Activated naive CD4-positive, alpha-beta T cell treated with anti-CD3 and anti-CD28 coated beads, Interleukin-2, amount 50 U/mL, for 16 hours (primary cell): Measurements from ENCODE around the gene SYTL3.
"Not testable (repeated sequence)": the region's sequence is repeated elsewhere in the genome, so short reads cannot be mapped to it uniquely, and the experiment has no call there.

Source experiments
- DNase-seq: peaks from one replicate; pipeline ENCODE4 v3.0.0-alpha.2; 2020

SYTL3 gene

DNA sequence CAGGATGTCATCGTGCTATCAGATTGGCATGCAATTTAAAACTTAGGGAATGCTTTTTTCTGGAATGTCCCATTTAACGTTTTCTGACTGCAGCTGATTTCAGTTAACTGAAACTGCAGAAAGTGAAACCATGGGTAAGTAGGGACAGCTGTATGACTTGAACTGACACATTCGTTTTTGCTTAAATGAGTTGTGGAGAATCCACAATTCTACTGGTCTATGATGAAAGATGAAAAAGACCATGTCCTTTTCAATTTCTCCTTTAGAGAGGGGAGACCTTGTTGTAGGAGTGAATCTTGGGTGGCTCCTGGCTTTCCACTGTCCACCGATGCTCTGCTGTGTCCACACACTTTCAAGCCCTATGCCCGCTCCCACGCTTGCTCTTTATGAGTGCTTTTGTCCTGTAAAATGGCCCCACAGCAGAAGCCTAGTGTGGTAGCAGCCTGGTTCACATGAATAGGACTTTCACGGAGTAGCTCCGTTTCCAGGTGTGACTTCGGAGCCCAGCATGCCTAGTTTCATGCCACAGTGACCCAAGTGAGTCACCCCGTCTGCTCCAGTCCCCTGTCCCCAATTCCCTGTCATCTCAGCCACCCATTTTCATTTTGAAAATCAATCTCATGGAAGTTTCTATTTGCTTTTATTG is 27.2 kb upstream of the SYTL3 start:
- no peak for DNase-seq

DNA sequence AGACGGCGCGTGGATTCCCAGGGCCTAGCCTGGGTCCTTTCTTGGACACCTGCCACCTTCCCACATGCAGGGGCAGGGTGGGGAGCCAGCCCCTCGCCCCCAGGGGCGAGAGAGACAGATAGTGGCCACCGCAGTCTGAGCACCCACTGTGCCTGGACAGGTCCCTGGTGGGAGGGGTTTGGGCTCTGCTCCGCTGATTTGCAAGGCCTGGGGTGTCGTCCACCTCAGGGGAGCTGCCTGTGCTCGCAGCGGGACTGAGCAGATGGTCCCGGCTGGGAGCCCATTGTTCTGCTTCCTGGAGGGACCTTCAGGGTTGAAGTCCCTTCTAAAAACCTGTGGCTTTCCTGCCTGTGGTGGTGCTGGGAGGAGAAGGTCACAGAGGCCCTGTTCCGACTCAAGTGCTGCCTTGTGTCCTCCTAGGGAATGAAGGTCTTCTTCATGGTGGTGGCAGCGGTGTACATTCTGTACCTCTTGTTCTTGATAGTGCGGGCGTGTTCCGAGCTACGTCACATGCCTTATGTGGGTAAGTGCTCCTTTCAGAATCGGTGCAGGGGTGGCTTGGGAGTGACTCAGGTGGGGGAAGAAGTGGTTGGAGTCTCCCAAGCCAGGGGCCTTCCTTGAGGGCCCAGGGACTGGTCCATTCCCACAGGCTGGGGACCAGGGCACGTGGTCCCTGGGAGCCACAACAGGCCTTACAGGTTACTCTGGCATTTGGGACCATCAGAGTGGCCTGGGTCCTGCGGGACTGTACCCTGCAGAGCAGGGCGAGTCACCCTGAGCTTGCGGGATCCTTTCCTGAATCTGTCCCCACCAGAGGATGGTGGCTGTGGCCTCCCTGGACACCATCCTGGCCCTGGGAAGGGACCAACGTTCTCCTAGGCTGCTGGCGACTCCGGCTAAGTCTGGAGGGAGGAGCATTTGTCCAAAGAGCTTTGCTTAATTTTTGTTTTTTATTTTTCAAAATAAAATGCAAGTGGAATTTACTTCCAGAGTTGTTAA is 24.9 kb upstream of the SYTL3 start:
- no peak for DNase-seq

DNA sequence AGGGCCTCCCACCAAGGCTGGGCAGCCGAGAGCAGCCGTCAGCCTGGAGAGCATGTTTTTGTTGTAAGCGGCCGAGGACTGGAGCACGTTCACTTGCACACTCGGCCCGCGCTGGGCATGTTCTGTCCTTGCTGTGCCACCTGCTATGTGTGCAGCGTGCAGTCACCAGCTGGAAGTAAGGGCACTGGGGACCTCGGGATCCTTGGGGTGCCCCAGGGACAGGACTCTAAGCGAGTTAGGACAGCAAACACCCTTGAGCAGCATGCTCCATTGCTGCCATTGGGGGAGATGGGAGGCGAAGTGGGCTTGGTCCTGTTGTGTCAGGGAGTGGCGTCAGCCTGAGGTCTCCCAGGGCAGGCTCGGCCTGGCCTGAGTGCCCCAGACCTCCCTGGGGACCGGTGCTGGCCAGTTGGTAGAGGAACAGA is 24.0 kb upstream of the SYTL3 start:
- DNase-seq = no peak

DNA sequence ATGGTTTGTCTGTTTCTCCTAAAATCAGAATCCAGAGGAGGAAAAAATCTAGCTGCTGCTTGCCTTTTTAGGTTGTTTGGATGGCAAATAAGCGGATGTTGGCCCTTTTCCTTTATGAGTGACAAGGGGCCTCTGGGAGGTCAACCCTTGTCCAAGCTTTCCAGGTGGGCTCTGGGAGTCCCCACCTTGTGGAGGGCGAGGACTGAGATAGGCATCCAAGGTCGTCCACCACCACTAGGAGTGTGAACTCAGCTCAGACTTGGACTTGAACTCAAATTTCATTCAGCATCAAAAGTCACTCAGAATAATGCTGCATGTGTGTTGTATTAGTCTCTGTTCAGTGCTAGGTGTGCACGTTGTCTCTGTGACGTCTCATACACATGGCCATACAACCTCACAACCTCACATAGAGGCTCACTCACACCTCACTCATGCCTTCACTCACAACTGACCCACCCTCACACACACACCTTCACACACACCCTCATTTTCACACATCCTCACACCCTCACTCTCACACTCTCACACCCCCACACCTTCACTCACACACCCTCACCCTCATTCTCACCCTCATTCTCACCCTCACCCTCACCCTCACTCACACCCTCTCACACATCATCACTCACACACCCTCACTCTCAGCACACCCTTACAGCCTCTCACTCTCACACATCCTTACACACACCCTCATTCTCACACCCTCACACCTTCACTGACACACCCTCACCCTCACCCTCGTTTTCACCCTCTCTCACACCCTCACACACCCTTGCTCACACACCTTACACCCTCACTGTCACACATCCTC is 23.3 kb upstream of the SYTL3 start:
- no peak for DNase-seq

DNA sequence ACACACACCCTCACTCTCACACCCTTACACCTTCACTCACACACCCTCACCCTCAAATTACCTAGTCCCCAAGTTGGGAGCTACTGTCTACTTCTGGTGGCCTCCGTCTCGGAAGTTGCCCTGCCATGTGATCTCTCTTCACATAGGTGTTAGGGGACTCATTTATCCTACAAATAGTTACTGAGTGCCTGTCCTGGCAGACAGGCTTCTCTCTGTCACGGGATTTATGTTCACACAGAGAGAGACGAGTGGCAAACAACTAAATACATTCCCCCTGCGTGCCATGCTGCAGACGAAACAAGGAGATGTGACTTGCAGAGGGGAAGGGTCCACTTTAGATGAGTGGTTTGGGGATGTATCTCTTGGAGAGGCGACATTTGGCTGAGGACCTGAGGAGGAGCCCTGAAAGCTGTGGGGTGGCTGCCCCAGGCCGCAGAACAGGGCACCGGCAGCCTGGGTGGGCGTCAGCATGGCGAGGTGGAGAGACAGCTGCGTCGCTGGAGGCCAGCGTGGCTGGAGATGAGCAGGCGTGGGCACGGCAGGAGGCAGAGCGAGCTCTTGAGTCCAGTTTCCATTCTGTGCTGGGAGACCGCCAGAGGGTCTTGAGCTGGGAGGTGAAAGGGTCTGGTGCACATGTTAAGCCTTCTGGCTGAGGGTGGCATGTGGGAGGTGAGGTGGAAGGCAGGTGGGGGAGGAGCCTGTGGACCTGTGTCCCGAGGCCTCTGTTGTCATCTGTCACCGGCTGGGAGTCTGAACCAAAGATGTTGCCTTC is 22.5 kb upstream of the SYTL3 start:
- no peak for DNase-seq

DNA sequence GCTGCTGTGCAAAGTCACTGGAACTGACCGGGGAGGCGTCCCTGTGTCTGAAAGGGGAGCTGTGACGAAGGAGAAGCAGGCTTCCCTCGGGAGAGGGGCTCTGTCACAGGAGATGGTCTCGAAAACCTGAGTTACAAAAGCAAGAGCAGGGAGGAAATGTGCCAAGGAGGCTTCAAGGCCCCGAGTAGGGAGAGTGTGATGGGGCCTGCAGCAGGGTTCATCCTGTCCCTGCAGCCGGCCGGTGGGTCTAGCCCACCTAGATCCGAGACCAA is 22.0 kb upstream of the SYTL3 start:
- DNase-seq = no peak

DNA sequence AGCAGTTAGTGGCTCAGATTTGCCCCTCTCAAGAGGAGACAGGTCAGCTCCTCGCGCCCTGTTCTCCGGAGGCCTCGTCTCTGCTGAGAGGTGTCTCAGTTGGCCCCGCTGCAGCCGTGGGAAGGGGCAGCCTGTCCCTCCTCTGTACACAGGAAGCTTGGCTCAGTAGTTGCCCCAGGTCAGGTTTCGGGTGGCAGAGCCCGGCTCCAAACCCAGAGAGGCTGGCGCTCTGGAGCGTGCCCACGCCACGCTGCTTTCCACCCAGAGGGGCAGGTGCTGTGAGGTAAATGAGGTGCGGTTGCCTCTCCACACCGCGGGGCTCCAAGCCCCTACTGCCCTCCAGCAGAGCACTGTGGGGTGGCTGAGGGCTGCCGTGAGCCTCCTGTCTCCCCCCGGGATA is 21.3 kb upstream of the SYTL3 start:
- no peak for DNase-seq

DNA sequence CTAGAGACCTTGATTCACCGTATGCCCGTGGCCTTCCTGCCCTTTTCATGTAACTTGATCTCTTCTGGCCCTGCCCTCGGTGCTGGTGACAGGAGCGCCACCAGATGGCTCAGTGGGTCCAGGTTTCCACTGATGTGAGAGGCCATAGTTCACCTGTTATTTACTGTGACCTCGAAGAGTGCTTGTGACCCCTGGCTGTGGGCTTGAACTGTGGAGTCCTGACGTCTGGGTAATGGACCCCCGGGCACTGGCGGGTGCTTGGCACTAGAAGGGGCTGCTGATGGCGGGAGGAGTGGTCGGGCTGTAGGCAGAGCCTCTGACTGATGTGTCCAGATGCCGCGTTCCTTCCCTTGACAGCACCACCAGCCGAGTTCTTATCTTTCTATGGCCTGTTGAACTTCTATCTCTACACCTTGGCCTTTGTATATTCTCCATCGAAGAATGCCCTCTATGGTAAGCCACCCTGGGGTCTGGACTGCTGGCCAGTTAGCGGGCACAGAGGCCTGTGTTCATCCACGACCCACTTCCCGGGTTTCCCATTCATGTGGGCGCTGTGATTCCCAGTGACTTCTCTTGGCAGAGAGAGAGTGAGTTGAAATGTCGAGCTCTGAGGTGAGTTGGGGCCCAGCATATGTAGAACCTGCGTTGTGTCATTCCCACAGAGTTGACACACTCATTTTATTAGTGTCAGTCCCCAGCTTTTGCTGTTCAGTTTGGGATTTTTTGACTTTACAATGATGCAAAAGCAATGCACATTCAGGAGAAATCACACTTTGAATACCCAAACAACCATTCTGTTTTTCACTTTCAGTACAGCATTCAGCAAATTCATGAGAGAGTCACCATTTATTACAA is 20.3 kb upstream of the SYTL3 start:
- no peak for DNase-seq

DNA sequence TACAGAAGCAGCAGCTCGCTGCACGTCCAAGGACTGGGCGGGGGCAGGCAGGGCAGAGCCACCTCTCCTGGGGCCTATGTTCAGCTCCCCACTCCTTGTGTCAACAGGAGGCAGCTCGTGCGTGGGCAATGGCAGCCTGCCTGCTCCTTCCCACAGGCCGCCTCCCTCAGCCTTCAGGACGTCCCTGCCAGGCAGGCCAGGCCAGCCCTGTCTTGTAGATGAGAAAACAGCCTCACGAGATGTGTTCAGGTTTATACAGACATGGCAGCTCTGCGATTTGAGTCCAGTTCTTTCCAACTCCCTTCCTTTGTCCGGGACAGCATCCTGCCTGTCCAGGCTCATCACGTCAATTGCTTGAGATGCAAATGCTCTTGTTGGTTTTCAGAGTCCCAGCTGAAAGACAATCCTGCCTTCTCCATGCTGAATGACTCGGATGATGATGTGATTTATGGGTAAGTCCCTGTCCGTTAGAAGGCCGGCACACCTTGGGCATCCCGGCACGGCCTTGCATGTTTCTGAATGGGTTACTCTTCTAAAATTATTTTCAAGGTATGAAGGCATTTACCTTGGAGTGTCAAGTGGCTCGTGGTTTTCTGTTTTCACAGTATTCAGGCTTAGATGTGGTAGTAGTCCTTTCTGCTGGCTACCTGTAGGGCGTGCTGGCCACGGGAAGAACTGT is 18.8 kb upstream of the SYTL3 start:
- DNase-seq = no peak

DNA sequence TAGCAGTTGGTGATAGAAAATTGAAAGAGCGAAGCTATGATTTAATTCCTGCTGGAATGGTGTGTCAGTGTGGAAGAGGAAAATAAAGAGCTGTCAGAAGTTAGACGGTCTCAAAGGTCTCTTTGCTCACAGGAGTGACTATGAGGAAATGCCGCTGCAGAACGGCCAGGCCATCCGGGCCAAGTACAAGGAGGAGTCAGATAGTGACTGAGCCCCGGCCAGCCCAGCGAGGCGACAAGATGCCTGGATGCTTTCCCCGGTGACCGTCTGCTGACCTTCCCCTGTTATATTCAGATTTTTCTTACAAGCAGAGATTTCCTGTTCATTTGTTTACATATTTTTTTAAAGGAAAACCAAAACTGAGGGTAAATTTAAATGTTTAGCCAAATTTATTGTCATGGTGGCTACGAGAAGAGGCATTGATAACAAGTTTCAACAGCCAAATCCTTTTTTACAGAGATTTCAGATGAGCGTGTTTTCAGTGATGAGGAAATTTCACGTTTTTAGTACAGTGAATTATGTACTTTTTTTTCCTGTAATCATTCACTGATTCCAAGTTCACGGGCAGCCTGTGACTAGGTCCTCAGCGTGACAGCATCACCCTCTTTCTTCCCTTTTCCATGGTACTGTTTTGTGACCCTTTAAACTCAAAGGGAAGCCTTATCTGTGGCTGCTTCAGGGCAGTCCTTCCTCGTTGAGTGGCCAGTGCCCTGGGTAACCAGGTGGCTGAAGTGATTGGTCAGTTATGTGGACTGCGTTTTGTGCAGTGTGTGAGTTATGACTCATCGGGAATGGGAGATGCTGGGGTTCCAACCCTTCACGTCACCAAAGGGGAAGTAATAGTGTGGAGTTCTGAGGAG is 17.9 kb upstream of the SYTL3 start:
- DNase-seq = no peak

DNA sequence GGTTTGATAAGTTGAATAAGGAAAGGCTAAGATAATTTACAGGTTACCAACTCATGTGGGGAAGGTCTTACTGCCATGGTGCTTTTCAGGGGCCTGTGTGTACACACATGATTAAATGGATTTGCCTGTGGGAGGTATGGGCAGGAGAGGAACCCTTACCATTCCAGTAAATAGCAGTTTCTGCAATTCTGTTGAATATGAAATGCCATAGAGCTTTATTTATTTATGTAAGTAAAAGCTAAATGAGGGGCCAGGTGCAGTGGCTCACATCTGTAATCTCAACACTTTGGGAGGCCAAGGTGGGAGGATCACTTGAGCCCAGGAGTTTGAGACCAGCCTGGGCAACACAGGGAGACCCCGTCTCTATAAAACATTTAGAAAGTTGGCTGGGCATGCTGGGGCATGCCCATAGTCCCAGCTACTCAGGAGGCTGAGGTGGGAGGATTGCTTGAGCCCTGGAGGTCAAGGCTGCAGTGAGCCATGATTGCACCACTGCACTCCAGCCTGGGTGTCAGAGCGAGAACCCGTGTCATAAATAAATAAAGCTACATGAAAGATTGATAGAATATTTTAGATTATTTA is 17.2 kb upstream of the SYTL3 start:
- DNase-seq = not testable (repeated sequence)

DNA sequence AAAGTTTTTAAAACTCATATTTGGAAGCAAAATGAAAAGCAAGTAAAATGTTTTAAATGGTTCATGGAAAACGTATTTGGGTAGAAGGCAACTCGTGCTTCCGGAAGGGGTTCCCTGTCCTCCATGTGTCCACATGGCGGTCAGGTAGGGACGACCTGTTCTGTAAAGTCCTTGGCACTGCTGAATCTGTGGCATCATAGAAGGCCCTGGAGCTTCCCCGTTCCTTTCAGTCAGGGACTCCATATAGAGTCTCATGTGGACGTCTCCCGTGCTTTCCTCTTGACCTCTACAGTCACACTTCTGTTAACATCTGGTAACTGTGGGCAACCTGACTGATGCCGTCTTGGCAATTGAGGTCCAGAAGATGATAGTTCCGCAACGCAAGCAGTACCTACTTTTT is 16.7 kb upstream of the SYTL3 start:
- DNase-seq = no peak

DNA sequence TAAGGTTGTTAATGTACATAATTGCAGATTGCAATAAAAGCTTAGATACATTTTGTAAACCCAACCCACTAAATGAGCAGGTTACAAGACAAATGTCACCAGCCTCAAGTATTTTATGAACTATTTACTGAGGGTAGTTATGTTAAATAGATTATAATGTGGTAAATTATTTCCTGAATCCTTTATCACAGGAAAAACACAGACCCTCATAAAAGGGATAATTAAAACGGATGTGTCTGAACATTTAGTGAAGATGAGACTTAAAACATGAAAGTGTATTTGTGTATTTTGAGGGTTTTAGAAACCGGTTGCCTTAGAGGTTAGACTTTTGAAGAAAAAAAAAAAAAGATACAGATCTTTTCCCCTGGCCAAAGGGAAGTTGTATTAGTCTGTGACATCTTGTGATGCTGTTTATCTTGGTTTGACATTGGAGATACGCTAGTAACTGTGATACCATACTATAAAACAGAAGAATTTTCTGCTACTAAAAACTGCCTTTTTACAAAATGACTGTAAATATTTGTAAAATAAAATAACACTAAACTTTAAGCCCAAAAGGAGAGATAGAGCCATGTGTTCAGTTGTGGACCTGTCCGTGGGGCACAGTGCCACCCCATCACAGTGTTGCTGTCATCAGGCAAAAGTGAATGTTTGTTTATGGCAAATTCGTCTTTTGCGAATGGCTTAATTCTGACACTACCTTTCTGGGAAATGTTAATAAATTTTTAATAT is 15.0 kb upstream of the SYTL3 start:
- no peak for DNase-seq

DNA sequence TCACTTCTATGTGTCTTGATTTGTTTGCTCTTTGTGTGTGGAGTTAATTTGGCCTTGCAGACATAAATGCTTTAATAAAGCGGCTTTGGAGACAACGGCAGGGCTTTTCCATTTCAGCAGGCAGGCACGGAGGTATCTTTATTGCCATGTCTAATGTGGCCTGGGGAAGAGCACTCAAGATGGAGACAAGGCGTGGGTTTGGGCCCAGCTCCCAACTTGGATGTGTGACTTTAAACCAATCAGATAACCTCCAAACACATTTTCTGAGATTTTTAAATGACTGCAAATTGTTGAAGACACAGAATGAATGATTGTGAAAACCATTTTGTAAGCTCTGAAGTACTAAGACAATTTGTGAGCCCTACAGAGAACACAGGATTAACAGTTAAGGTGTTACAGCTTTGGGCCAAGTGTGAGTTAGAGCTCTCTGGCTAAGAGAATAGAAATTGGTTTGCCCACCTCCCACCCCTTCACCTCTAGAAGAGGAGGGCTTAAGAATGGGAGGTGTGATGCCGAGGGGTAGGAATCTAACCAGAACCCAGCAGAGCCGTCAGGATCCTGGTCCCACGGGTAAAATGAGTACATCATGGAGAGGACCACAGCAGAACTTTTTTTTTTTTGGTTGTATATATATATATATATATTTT is 14.3 kb upstream of the SYTL3 start:
- DNase-seq = no peak

DNA sequence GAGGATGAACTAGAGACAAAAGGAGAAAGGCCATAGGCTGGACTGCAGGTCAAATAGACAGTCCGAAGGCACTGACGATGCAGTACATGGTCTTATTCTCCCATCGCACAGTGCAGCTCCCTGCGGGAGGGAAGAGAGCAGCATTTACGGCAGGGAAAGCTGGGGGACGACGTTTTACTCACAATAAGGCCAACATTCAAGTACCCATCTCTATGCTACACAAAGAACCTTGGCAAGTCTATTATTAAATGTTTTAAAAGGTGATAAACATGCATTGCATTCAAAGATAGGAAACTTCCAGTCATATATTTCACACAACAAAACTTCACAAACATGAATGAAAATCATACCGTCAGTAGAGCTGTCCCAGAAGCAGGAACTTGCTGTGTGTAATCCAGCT is 13.1 kb upstream of the SYTL3 start:
- DNase-seq = no peak

DNA sequence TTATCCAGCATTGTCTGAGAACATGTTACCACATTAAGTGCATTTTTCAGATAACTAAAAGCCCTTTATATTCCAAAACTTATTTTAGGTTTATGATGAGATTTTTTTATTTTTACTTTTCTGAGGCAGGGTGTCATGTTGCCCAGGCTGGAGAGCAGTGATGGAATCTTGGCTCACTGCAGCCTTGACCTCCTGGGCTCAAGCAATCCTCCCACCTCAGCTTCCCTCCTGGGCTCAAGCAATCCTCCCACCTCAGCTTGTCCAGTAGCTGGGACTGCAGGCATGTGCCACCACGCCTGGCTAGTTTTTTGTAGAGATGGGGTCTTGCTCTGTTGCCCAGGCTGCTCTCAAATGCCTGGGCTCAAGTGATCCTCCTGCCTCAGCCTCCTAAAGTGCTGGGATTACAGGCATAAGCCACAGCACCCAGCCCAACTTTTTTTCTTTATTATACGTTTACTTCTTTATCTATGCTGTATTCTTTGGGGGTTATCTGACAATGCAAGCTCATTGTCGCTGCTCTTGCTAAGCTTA is 11.5 kb upstream of the SYTL3 start:
- DNase-seq = no peak

DNA sequence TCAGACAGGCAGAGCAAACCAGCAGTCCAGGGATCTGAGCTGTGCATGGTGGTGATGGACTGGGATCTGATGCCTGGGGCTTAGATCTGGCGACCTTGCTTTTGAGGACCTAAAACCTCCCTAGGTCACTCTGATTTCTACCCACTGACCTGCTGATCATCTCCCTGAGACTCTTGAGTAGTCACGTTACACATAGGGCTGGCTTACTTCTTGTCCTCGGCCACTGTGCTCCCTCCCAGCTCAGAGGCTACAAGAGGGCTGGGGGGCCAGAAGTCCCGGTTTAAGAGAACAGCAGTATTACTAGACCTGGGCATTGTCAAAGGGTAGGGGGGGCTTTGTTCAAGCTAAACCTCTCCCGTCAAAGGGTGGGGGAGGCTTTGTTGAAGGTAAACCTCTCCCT is 10.8 kb upstream of the SYTL3 start:
- no peak for DNase-seq

DNA sequence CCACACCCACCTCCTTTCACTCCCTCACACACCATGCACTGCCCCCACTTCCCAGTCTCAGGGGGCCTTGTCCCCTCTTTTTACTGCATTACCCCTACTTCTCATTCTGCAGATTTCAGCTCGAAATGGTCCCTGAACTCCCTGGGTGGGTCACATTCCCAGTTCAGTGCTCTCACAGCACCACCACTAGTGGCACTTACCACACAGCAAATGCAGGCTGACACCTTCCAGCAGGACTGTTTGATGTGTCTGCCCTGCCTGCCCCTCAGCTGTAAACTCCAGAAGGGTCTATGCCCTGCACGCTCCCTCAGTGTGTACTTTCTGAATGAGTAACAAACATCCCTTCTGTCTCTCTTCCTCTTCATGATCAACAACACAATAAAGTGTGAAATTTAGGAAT is 9.3 kb upstream of the SYTL3 start:
- DNase-seq = no peak
